SH-SY5Y (cell line): ENCODE data around the gene GDF7.

Experiments
- GATA2 ChIP-seq: IDR thresholded peaks from 2 replicates; pipeline ENCODE4 v1.6.1; 2011; ENCODE audit warnings: mild to moderate bottlenecking, low read depth, low read length
- GATA3 ChIP-seq: IDR thresholded peaks from 2 replicates; pipeline ENCODE4 v1.6.1; 2011; ENCODE audit warnings: low read depth, mild to moderate bottlenecking, low read length, moderate library complexity

GDF7 gene

GRCh38 chr2:20653695-20654534 lies 13.0 kb upstream of the GDF7 start:
- no peak for TF ChIP-seq GATA3
- no peak for TF ChIP-seq GATA2

DNA sequence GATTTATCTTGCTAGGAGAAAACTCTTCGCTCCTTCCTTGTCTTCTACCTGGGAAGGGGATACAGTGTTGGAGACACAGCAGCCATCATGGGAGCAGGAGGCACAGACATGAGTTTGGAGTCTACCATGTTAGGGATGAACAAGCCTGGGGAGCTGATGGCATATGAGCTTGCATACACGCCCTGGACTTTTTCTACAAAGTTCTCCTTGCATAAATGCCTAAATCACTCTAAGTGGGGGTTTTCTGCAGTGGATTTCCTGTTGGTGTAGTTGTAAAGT lies 12.5 kb upstream of the GDF7 start:
- no peak for TF ChIP-seq GATA3
- no peak for TF ChIP-seq GATA2

DNA sequence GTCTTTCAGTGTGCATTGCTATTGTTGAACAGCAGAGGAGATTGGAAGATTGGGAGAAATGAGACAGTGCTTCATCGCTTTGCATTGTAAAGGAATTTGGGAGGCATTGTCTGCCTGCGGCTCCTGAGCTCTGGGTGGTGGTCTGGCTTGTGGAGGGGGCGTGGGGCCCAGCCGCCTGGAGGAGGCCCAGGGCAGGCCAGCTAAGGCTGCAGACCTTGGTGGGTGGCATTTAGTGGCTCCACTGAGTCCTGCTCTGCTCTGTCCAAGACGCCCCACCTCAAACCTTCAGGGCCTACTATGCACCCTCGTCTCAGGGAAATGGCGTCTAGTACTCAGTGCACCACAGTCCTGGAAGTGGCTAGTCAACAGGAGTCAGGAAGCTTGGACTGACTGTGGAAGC lies 10.4 kb upstream of the GDF7 start:
- TF ChIP-seq GATA3 (no peak), GATA2 (no peak)

DNA sequence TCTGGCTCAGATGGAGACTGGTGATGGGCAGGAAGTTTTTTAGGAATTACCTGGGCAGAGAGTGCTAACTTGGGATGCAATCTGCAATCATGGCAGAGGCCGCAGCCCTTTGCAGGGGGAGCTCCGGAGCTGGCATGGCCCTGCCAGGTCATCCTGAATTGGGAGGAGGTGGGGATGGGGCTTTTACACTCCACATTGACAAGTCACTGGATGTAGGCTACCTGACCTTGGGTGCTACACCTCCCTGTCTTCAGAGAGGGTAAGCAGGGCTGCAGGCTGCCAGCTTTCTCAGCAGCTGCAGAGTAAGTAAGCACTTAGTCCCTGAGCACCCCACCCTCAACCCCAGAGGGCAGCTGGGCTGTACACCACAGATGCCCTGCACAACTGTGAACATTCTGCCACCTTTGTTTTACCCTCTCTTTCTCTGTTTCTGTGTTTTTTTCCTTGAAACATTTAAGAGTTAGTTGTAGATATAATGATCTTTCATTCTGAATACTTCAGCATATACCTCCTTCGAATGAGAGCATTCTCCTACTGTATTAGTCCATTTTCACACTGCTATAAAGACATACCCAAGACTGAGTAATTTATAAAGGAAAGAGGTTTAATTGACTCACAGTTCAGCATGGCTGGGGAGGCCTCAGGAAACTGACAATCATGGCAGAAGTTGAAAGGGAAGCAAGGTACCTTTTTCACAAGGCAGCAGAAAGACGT lies 9.3 kb upstream of the GDF7 start:
- TF ChIP-seq GATA3, result no peak
- no peak for TF ChIP-seq GATA2

GRCh38 chr2:20660506-20661420 lies 6.2 kb upstream of the GDF7 start:
- TF ChIP-seq GATA2 (no peak), GATA3 (no peak)

DNA sequence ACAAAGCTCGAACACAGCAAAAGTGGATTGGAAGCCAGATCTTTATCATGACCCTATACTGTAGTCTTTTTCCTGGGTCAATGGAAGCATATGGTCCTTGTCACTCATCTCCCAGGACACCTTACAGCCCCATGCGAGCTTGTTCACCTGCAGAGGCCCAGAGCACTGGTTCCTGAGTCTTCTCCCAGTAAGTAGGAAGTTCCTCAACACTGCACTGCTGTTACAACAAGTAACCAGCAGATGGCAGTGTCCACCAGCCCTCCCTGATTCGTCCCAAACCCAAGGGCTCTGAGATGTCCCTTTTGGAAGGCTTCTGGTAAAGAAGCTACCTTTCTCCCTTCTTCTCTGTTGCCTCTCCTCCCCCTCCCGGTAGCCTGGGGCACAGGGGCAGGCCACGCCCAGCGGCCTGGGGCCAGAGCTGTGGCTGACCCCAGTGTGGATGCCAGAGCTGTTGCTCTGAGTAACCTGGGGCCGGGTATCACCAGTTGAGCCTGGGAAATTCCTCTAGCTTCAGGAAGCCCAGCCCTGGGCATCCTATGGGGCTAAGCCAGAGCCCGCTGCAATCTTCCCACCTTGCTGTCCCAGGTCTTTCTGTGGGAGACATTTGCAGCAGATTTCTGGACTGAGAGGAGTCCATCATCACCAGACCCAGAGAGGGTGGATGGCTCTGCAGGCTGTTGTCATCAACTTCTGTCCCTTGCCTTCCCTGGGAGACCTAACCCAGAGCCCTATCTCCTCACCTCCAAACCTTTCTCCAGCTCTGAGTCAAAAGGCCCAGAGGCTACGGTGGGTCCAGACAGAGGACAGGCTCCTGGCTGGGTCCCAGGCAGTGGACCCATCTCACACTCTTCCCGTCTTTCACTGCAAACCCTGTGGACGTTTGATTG lies 5.3 kb upstream of the GDF7 start:
- TF ChIP-seq GATA2 (peak; percentile 50; the same call in 1 of the 2 replicates), GATA3 (no peak)

DNA sequence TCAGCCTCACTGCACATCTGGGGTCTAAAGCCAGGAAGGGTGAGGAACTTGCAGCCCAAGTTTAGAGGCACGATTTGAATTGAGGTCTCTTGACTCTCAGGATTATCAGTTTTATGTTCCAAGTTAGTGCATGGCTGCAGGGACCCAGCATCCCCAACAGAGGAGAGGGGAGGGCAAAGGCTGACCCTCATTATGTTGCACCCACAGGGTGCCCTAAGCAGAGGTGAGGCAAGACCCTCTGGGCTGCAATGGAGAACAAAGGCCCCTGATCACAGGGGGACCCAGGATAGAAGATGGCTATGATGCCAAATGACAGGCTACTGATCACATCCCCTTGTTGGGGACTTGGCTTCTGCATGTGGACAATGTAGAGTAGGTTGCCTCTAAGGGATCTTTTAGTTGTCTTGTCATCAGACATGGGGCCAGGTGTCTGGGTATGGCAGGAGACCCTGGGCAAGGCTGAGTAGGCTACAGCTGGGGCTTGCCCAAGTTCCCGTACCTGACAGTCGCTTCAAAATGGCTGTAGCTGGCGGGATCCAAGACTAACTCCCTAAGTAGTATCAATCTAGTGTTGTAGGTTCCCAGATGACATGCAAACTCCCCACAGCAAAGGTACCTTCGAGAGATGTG lies 4.5 kb upstream of the GDF7 start:
- no peak for TF ChIP-seq GATA3
- no peak for TF ChIP-seq GATA2

- TF ChIP-seq GATA3 (no peak), GATA2 (no peak)
These were observed 3.5 kb upstream of the GDF7 start for GRCh38 chr2:20663196-20664070.

GRCh38 chr2:20664071-20664390 lies 2.9 kb upstream of the GDF7 start:
- TF ChIP-seq GATA3, result no peak
- no peak for TF ChIP-seq GATA2

GRCh38 chr2:20664431-20665242 lies 2.3 kb upstream of the GDF7 start:
- TF ChIP-seq GATA2 (no peak), GATA3 (no peak)

- no peak for TF ChIP-seq GATA3
- TF ChIP-seq GATA2, result no peak
These were observed 1.5 kb upstream of the GDF7 start for GRCh38 chr2:20665243-20666004.

GRCh38 chr2:20666005-20666303 lies 990 bp upstream of the GDF7 start:
- TF ChIP-seq GATA2 (no peak), GATA3 (no peak)
